ENCODE data around the gene TRIM43B.

DNA sequence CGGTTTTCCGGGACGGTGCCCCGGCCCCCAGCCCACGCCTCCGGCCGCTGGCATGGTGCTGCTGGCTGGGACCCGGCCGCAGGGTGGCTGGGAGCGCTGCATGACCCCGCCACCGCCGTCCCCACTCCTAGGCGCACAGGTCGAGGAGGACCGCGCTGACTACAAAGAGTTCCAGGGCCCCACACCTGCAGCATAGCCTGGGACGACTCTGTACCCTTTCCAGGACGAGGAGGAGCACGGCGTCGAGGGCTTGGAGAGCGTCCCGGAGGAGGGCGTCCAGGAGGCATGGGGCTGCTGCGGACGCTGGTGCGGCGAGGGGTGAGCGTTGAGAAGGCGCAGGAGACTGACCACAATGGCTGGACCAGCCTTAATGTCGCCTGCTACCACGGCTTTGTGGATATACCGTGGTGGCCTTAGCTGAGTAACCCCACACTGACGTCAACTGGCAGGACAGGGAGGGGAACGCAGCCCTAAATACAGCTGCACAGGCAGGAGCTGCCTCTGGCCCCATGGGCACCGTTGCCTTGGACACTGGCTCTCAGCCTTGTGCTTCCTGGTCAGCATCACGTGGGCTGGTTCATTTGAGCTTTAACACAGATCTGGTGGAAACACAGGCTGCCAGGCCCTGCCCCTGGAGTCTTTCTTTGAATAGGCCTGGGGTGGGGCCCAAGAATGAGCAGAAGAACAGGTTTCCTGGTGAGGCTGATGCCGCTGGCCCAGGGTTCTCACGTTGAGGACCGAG, 40.9 kb upstream of the TRIM43B start:
- TF ChIP-seq, protein P1, sequence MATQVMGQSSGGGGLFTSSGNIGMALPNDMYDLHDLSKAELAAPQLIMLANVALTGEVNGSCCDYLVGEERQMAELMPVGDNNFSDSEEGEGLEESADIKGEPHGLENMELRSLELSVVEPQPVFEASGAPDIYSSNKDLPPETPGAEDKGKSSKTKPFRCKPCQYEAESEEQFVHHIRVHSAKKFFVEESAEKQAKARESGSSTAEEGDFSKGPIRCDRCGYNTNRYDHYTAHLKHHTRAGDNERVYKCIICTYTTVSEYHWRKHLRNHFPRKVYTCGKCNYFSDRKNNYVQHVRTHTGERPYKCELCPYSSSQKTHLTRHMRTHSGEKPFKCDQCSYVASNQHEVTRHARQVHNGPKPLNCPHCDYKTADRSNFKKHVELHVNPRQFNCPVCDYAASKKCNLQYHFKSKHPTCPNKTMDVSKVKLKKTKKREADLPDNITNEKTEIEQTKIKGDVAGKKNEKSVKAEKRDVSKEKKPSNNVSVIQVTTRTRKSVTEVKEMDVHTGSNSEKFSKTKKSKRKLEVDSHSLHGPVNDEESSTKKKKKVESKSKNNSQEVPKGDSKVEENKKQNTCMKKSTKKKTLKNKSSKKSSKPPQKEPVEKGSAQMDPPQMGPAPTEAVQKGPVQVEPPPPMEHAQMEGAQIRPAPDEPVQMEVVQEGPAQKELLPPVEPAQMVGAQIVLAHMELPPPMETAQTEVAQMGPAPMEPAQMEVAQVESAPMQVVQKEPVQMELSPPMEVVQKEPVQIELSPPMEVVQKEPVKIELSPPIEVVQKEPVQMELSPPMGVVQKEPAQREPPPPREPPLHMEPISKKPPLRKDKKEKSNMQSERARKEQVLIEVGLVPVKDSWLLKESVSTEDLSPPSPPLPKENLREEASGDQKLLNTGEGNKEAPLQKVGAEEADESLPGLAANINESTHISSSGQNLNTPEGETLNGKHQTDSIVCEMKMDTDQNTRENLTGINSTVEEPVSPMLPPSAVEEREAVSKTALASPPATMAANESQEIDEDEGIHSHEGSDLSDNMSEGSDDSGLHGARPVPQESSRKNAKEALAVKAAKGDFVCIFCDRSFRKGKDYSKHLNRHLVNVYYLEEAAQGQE (IDR thresholded peaks at IDR 0.05) = no peak
- TF ChIP-seq, protein P2, sequence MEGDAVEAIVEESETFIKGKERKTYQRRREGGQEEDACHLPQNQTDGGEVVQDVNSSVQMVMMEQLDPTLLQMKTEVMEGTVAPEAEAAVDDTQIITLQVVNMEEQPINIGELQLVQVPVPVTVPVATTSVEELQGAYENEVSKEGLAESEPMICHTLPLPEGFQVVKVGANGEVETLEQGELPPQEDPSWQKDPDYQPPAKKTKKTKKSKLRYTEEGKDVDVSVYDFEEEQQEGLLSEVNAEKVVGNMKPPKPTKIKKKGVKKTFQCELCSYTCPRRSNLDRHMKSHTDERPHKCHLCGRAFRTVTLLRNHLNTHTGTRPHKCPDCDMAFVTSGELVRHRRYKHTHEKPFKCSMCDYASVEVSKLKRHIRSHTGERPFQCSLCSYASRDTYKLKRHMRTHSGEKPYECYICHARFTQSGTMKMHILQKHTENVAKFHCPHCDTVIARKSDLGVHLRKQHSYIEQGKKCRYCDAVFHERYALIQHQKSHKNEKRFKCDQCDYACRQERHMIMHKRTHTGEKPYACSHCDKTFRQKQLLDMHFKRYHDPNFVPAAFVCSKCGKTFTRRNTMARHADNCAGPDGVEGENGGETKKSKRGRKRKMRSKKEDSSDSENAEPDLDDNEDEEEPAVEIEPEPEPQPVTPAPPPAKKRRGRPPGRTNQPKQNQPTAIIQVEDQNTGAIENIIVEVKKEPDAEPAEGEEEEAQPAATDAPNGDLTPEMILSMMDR (IDR thresholded peaks at IDR 0.05; ENCODE audit: low read depth, low read length, missing input control) = no peak
- TF ChIP-seq YY1 (IDR thresholded peaks at IDR 0.05) = no peak
- TF ChIP-seq, protein P3, sequence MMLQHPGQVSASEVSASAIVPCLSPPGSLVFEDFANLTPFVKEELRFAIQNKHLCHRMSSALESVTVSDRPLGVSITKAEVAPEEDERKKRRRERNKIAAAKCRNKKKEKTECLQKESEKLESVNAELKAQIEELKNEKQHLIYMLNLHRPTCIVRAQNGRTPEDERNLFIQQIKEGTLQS (IDR thresholded peaks at IDR 0.05) = no peak
- no peak for TF ChIP-seq JUND (IDR thresholded peaks at IDR 0.05)

Data from liver (tissue), 3 donors.